Measurements from ENCODE around the gene ASB13.

DNA sequence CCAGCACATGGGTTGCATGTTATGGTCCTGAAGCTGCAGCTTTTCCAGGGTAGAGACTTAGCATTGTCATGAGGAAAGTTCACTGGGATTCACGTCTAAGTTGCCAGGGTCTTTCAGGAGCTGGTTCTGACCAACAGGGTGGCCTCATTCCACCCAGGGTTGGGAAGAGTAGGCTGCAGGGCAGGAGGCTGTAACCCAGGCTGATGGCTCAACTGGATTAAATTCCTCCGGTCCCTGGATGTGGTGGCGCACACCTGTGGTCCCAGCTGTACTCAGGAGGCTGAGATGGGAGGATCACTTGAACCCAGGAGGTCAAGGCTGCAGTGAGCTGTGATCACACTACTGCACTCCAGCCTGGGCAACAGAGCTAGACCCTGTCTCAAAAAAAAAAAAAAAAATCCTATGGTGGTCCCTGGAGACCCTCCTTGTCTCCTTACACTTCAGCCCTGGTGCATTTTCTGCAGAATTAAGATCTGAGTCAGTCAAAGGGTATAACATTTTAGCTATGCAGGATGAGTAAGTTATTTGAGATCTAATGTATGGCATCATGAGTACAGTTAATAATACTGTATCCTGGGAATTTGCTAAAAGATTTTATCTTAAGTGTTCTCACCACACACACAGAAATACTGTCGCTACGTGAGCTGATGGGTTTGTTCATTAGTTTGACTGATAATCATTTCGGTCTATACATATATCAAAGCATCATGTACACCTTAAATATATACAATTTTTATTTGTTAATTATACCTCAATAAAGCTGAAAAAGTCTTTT, 44.0 kb downstream of the ASB13 start:
- TF ChIP-seq, protein P1, sequence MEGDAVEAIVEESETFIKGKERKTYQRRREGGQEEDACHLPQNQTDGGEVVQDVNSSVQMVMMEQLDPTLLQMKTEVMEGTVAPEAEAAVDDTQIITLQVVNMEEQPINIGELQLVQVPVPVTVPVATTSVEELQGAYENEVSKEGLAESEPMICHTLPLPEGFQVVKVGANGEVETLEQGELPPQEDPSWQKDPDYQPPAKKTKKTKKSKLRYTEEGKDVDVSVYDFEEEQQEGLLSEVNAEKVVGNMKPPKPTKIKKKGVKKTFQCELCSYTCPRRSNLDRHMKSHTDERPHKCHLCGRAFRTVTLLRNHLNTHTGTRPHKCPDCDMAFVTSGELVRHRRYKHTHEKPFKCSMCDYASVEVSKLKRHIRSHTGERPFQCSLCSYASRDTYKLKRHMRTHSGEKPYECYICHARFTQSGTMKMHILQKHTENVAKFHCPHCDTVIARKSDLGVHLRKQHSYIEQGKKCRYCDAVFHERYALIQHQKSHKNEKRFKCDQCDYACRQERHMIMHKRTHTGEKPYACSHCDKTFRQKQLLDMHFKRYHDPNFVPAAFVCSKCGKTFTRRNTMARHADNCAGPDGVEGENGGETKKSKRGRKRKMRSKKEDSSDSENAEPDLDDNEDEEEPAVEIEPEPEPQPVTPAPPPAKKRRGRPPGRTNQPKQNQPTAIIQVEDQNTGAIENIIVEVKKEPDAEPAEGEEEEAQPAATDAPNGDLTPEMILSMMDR (conservative IDR thresholded peaks at IDR 0.05; ENCODE audit: low read depth in 2 of 2), result no peak
- TF ChIP-seq POLR2AphosphoS5 (IDR thresholded peaks at IDR 0.05; ENCODE audit: low read depth) (no peak), EZH2phosphoT487 (IDR thresholded peaks at IDR 0.05; ENCODE audit: unreplicated experiment) (no peak)
- TF ChIP-seq, protein P2, sequence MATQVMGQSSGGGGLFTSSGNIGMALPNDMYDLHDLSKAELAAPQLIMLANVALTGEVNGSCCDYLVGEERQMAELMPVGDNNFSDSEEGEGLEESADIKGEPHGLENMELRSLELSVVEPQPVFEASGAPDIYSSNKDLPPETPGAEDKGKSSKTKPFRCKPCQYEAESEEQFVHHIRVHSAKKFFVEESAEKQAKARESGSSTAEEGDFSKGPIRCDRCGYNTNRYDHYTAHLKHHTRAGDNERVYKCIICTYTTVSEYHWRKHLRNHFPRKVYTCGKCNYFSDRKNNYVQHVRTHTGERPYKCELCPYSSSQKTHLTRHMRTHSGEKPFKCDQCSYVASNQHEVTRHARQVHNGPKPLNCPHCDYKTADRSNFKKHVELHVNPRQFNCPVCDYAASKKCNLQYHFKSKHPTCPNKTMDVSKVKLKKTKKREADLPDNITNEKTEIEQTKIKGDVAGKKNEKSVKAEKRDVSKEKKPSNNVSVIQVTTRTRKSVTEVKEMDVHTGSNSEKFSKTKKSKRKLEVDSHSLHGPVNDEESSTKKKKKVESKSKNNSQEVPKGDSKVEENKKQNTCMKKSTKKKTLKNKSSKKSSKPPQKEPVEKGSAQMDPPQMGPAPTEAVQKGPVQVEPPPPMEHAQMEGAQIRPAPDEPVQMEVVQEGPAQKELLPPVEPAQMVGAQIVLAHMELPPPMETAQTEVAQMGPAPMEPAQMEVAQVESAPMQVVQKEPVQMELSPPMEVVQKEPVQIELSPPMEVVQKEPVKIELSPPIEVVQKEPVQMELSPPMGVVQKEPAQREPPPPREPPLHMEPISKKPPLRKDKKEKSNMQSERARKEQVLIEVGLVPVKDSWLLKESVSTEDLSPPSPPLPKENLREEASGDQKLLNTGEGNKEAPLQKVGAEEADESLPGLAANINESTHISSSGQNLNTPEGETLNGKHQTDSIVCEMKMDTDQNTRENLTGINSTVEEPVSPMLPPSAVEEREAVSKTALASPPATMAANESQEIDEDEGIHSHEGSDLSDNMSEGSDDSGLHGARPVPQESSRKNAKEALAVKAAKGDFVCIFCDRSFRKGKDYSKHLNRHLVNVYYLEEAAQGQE (IDR thresholded peaks at IDR 0.05; ENCODE audit: unreplicated experiment), result no peak

Measured in GM23338 (cell line).